WERI-Rb-1 (cell line): ENCODE measurements around the gene NKX2-3.
A peak's percentile ranks its signal among the peaks of the same experiment; 100 is the strongest.

ENCODE experiments used
- DNase-seq: peaks from one replicate; pipeline ENCODE4 v3.0.0-alpha.2; 2020
- H3K27ac ChIP-seq: fragments of 250-450 bp; sonication (Bioruptor Pico); 2 replicates; pipeline ENCODE4 v1.5.1; 2020; ENCODE audit warnings: mild to moderate bottlenecking, moderate library complexity
- H3K27me3 ChIP-seq: fragments of 250-450 bp; sonication (Bioruptor Pico); 2 replicates; pipeline ENCODE4 v1.5.1; 2021; ENCODE audit warnings: mild to moderate bottlenecking, low read depth, moderate library complexity; ENCODE audit not compliant: insufficient read depth, severe bottlenecking
- H3K36me3 ChIP-seq: fragments of 250-450 bp; sonication (Bioruptor Pico); 2 replicates; pipeline ENCODE4 v1.5.1; 2020; ENCODE audit warnings: mild to moderate bottlenecking, moderate library complexity
- H3K4me3 ChIP-seq: 2 replicates; pipeline ENCODE4 v1.5.1; 2011; ENCODE audit warnings: low read depth, mild to moderate bottlenecking, control low read depth, low read length
- H3K9me3 ChIP-seq: fragments of 250-450 bp; sonication (Bioruptor Pico); 2 replicates; pipeline ENCODE4 v1.5.1; 2021; ENCODE audit warnings: mild to moderate bottlenecking, moderate library complexity; ENCODE audit not compliant: severe bottlenecking
- TF ChIP-seq, protein P1 (sequence below): IDR thresholded peaks from 2 replicates; pipeline ENCODE4 v1.5.1; 2011; ENCODE audit warnings: low read depth, mild to moderate bottlenecking, control low read depth, inconsistent platforms, low read length

The NKX2-3 gene

DNA sequence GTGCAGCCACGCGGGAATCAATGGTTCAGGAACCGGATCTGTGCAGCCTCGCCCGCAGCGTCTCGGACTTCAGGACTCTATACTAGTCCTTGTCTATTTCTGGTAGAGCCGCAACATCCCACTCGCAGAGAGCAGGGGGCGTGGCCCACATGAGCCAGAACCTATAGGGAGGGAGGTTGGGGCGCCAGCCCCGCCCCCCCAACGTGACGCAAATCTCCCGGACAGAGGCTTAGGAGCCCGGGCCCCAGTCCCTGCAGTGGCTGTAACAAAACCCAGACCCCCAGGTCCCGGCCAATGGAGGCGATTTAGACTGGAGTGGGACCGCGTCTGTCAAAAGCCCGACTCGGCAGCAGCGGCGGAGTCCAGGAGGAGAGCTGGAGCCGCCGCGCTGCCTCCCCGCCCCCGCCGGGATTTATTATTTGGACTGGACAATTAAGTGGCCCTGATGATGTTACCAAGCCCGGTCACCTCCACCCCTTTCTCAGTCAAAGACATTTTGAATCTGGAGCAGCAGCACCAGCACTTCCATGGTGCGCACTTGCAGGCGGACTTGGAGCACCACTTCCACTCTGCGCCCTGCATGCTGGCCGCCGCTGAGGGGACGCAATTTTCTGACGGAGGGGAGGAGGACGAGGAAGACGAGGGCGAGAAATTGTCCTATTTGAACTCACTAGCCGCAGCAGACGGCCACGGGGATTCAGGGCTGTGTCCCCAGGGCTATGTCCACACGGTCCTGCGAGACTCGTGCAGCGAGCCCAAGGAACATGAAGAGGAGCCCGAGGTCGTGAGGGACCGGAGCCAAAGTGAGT lies at the start of gene NKX2-3:
NKX2-3 (plus strand) TSS at position 256 of the 809 bp plus-strand sequence; CDS start at position 446, 190 bp downstream.
- peak within 1 kb of the TSS; percentile 71 for H3K4me3 ChIP-seq
- peak; percentile 96 for DNase-seq
- TF ChIP-seq, protein P1, sequence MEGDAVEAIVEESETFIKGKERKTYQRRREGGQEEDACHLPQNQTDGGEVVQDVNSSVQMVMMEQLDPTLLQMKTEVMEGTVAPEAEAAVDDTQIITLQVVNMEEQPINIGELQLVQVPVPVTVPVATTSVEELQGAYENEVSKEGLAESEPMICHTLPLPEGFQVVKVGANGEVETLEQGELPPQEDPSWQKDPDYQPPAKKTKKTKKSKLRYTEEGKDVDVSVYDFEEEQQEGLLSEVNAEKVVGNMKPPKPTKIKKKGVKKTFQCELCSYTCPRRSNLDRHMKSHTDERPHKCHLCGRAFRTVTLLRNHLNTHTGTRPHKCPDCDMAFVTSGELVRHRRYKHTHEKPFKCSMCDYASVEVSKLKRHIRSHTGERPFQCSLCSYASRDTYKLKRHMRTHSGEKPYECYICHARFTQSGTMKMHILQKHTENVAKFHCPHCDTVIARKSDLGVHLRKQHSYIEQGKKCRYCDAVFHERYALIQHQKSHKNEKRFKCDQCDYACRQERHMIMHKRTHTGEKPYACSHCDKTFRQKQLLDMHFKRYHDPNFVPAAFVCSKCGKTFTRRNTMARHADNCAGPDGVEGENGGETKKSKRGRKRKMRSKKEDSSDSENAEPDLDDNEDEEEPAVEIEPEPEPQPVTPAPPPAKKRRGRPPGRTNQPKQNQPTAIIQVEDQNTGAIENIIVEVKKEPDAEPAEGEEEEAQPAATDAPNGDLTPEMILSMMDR: no peak
- no peaks in the 10 kb centered on the region for H3K36me3 ChIP-seq
- no peaks in the 10 kb centered on the region for H3K9me3 ChIP-seq
- no peak within 1 kb of the TSS for H3K27ac ChIP-seq
- no peaks in the 10 kb centered on the region for H3K27me3 ChIP-seq

DNA sequence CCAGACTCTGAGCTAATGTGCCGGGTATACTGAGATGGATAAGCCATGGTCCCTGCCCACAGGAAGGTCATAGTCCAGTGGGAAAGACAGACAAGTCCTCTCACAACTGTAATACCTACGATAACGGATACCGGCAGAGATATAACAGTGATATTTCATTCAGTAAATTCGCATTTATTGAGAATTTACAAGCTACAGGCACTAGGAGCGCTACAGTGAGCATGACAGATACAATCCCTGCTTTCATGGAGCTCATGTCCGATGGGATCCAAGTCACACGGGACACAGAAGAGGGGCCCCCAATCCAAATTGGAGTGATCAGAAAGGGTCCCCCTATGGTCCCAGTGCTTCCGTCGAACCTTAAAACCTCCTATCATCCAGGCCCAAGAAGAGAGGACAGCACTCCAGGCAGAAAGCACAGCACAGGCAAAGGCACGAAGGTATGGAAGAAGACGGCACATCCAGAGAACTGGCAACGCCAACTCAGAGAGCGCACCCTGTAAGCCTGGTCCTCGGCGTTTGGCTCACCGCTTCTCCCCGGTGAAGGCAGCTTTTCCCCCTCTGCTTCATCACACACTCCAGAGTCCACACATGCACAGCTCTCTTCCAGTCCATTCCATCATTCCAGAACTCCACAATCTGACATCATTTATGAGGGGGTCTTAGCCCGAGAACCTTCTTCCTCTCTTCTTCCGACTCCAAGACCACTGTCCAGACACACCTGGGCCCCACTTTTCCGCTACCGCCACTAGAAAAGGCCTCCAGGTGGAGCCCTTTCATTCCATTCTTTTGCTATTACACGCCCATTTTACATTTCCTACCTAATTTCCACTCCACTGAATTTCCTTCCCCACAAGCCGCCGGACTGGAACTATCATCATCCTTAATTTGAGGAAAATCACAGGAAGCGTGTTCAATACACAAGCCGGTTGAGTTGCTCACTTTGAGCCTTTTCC lies 47.8 kb upstream of the NKX2-3 start:
- DNase-seq: peak; percentile 33

DNA sequence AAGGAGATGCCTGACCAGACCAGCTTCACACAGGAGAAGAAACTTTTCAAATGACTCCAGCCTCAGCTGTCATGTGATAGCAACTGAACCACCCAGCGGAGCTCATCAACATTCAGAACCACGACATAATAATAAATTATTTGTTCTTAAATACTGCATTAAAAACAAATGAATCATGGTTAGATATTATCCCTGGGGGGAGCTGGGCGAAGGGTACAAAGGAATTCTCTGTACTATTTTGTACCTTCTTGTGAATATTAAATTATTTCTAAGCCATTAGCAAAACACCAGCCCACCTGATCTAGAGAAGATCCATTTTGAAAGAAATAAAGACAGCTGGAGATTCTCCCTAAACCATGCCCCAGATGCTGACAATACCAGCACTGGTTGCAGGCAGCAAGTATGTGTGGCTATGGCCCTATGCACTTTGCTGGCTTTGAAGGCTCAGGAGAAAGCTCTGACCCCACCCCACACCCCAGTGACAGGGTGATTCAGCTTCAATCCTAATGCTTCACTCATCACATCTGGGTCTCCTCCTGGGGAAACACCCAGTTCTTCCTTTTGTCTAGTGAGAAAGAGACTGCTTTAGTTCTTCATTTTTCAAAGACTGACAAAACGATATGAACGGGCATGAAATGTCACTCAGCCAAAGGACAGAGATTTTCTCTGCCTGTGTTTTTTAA lies 45.5 kb upstream of the NKX2-3 start:
- Histone ChIP-seq H3K27me3 (no peaks in the 10 kb centered on the region), H3K27ac (no peak overlapping the region), H3K4me3 (no peak overlapping the region), H3K9me3 (no peaks in the 10 kb centered on the region), H3K36me3 (no peaks in the 10 kb centered on the region)
- DNase-seq: no peak
- TF ChIP-seq, protein P1: no peak

More for the DNA sequence above, 47.8 kb upstream of the NKX2-3 start:
- TF ChIP-seq, protein P1: peak; percentile 66
- H3K4me3 ChIP-seq: no peak overlapping the region
- no peaks in the 10 kb centered on the region for H3K36me3 ChIP-seq
- no peak overlapping the region for H3K27ac ChIP-seq
- H3K9me3 ChIP-seq: no peaks in the 10 kb centered on the region
- H3K27me3 ChIP-seq: no peaks in the 10 kb centered on the region

DNA sequence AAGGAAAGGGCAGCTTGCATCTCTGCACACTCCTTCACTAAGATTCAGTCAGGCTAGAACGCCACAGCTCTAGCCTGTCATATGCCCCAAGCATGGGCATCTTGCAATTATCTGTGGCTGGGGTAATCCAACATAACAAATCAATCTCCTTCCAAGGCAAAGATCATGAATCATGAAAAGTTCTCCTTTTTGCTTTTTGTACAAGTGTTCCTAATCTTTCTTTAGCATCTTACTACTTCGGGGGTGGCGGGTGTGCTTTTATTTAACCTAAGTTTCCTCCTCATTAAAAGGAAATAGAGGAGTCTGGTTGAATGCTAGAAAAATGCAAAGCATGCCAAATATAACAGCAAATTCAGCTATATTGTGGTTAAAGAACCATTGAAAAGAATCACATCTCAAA lies 43.5 kb upstream of the NKX2-3 start:
- no peak overlapping the region for H3K27ac ChIP-seq
- H3K9me3 ChIP-seq: no peaks in the 10 kb centered on the region
- TF ChIP-seq, protein P1: no peak
- no peak for DNase-seq
- H3K27me3 ChIP-seq: no peaks in the 10 kb centered on the region
- no peak overlapping the region for H3K4me3 ChIP-seq
- no peaks in the 10 kb centered on the region for H3K36me3 ChIP-seq

DNA sequence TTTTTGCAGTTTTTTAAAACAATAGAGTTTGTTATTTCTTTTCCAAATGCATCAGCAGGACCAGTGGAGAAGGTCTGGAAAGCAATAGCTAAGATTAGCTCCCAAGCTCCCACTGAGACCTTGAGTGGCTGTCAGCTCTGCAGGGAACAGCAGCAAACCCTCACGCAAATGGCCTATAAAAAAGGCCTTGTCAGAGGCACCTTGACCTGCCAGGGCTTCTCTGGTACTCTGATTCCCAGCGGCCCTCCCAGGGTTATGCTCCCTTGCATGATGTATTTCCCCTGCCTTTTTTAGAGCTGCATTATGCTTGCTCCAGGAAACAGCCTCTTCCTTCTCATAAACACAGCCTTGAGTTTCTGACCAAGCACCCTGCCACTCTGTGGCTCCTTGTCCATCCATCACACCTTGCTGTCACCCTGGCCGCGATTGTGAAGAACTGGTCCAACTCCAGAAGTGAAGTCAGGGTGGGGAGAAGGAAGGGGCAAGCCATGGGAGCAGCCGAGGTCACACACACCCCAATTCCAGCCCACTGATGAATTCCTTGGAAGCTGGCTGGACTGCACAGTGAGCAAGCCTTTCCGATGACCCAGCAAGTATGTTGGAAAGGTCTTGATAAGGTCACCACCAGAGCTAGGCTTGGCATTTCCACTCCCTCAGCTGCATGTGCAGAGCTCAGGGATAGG lies 35.3 kb upstream of the NKX2-3 start:
- Histone ChIP-seq H3K4me3 (no peak overlapping the region), H3K27me3 (no peaks in the 10 kb centered on the region), H3K36me3 (no peaks in the 10 kb centered on the region), H3K27ac (no peak overlapping the region), H3K9me3 (no peaks in the 10 kb centered on the region)
- TF ChIP-seq, protein P1: no peak
- DNase-seq: no peak
